ENCODE data around the gene ATP11A.

DNA sequence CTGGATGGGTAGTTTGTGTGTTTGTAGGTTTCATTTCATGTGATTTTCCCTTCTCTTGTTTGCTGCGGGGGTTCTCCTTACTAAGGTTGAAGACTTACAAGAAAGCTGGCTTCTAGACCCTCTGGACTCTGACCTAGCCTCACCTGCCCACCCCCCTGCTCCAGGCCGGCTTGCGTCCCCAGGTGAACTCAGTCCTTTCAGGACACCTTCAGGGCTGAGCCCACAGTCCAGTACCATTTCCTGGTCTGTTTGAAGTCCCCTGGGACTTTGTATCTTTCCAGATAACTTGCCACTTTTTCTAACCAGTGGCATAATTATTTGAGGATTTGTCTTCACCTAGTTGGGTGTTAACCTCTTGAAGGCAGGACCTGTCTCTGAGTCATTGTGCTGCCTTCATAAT, 227.9 kb downstream of the ATP11A start:
- TF ChIP-seq POLR2A (IDR thresholded peaks at IDR 0.05; ENCODE audit: low read depth, low read length) (no peak), JUN (IDR thresholded peaks at IDR 0.05; ENCODE audit: borderline replicate concordance, insufficient read depth, insufficient read length, low read depth) (no peak), EZH2 (IDR thresholded peaks at IDR 0.05; ENCODE audit: borderline replicate concordance, low read depth, low read length, severe bottlenecking) (no peak), POLR2AphosphoS5 (IDR thresholded peaks at IDR 0.05; ENCODE audit: insufficient read depth, low read depth, low read length) (no peak)
- TF ChIP-seq, protein P1, sequence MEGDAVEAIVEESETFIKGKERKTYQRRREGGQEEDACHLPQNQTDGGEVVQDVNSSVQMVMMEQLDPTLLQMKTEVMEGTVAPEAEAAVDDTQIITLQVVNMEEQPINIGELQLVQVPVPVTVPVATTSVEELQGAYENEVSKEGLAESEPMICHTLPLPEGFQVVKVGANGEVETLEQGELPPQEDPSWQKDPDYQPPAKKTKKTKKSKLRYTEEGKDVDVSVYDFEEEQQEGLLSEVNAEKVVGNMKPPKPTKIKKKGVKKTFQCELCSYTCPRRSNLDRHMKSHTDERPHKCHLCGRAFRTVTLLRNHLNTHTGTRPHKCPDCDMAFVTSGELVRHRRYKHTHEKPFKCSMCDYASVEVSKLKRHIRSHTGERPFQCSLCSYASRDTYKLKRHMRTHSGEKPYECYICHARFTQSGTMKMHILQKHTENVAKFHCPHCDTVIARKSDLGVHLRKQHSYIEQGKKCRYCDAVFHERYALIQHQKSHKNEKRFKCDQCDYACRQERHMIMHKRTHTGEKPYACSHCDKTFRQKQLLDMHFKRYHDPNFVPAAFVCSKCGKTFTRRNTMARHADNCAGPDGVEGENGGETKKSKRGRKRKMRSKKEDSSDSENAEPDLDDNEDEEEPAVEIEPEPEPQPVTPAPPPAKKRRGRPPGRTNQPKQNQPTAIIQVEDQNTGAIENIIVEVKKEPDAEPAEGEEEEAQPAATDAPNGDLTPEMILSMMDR (IDR thresholded peaks at IDR 0.05; ENCODE audit: extremely low read depth in 1 of 2, insufficient read depth in 1 of 2, low read depth in 1 of 2, low read length in 2 of 2), result no peak

Measured in endothelial cell of umbilical vein (primary cell).